CD14-positive monocyte (primary cell): ENCODE measurements around the gene KLHDC7B. TPM values are rescaled to one million over a fixed set of nuclear protein-coding genes. Genes with fewer than 3 reads are reported as not detected.
A peak's percentile ranks its signal among the peaks of the same experiment; 100 is the strongest.

Experiments
- DNase-seq, 3 donors: peaks; one replicate each; pipeline ENCODE4 v3.0.0-alpha.2; 2011 to 2022
- H2AFZ ChIP-seq: 2 replicates; pipeline ENCODE4 v1.6.0; 2012; ENCODE audit warnings: mild to moderate bottlenecking, low read depth, low read length, inconsistent platforms; ENCODE audit not compliant: insufficient read depth, poor library complexity, severe bottlenecking
- H3K27ac ChIP-seq, 2 donors: 1 replicate in 1 of 2; 2 replicates in 1 of 2; pipeline ENCODE4 v1.5.1; 2012 to 2013; ENCODE audit warnings: low read length in 2 of 2, control low read depth in 1 of 2, inconsistent platforms in 1 of 2, low read depth in 1 of 2, mild to moderate bottlenecking in 1 of 2
- H3K27me3 ChIP-seq, 2 donors: one replicate each; pipeline versions ENCODE4 v1.6.0 to v1.6.1; 2011 to 2013; ENCODE audit warnings: low read length in 2 of 2; ENCODE audit not compliant: control insufficient read depth in 2 of 2, insufficient read depth in 2 of 2
- H3K36me3 ChIP-seq, 2 donors: replicated peaks in 1 of 2; 1 replicate in 1 of 2; 2 replicates in 1 of 2; pipeline versions ENCODE4 v1.5.1 to v1.6.1; 2012 to 2013; ENCODE audit warnings: low read length in 2 of 2, control low read depth in 1 of 2, inconsistent platforms in 1 of 2, mild to moderate bottlenecking in 1 of 2; ENCODE audit not compliant: insufficient read depth in 2 of 2, control insufficient read depth in 1 of 2
- H3K4me1 ChIP-seq, 2 donors: 1 replicate in 1 of 2; 2 replicates in 1 of 2; pipeline versions ENCODE4 v1.5.1 to v1.6.1; 2012 to 2013; ENCODE audit warnings: low read length in 2 of 2, control low read depth in 1 of 2, inconsistent platforms in 1 of 2, mild to moderate bottlenecking in 1 of 2, moderate library complexity in 1 of 2; ENCODE audit not compliant: insufficient read depth in 2 of 2, control insufficient read depth in 1 of 2
- H3K4me2 ChIP-seq: replicated peaks from 2 replicates; pipeline ENCODE3; 2012; ENCODE audit warnings: low read length, moderate library complexity, mild to moderate bottlenecking; ENCODE audit not compliant: poor library complexity, severe bottlenecking; ENCODE audit errors: extremely low read depth
- H3K4me3 ChIP-seq, 3 experiments: fragments of 200-600 bp in 1 of 3; sonication (generic) in 1 of 3; replicated peaks in 1 of 3; 1 replicate in 2 of 3; 2 replicates in 1 of 3; pipeline ENCODE4 v1.5.1; 2011 to 2013; ENCODE audit warnings: low read length in 3 of 3, mild to moderate bottlenecking in 3 of 3, control low read depth in 2 of 3, low read depth in 2 of 3, inconsistent platforms in 1 of 3, moderate library complexity in 1 of 3
- H3K79me2 ChIP-seq: 2 replicates; pipeline ENCODE4 v1.6.0; 2012; ENCODE audit warnings: mild to moderate bottlenecking, control low read depth, inconsistent platforms, low read length, moderate library complexity; ENCODE audit not compliant: insufficient read depth
- H3K9ac ChIP-seq: 2 replicates; pipeline ENCODE4 v1.6.0; 2017; ENCODE audit warnings: low read length, mild to moderate bottlenecking; ENCODE audit not compliant: insufficient read depth, poor library complexity, severe bottlenecking
- H3K9me3 ChIP-seq, 2 donors: replicated peaks in 1 of 2; 1 replicate in 1 of 2; 2 replicates in 1 of 2; pipeline versions ENCODE4 v1.5.1 to v1.6.1; 2012 to 2013; ENCODE audit warnings: low read length in 2 of 2, control low read depth in 1 of 2; ENCODE audit not compliant: control insufficient read depth in 1 of 2, insufficient read depth in 1 of 2
- H4K20me1 ChIP-seq: 2 replicates; pipeline ENCODE4 v1.6.0; 2012; ENCODE audit warnings: mild to moderate bottlenecking, low read length, control low read depth, moderate library complexity; ENCODE audit not compliant: insufficient read depth
- H3K27ac Mint-ChIP-seq, 7 donors: one replicate each; pipeline ENCODE4 v1.8.0; 2020; ENCODE audit warnings: mild to moderate bottlenecking in 7 of 7, mixed read lengths in 7 of 7, moderate library complexity in 6 of 7, inconsistent platforms in 2 of 7
- H3K27me3 Mint-ChIP-seq, 3 donors: one replicate each; pipeline ENCODE4 v1.8.0; 2021 to 2022; ENCODE audit warnings: low read depth in 3 of 3, mild to moderate bottlenecking in 3 of 3, mixed read lengths in 3 of 3, moderate library complexity in 3 of 3, inconsistent platforms in 1 of 3
- H3K36me3 Mint-ChIP-seq, 2 donors: one replicate each; pipeline ENCODE4 v1.8.0; 2020; ENCODE audit warnings: mixed read lengths in 2 of 2, inconsistent platforms in 1 of 2, mild to moderate bottlenecking in 1 of 2
- H3K4me1 Mint-ChIP-seq: one replicate; pipeline ENCODE4 v1.8.0; 2020; ENCODE audit warnings: mild to moderate bottlenecking, mixed read lengths
- H3K4me3 Mint-ChIP-seq, 2 donors: one replicate each; pipeline ENCODE4 v1.8.0; 2020; ENCODE audit warnings: mild to moderate bottlenecking in 2 of 2, mixed read lengths in 2 of 2, moderate library complexity in 1 of 2
- H3K9me3 Mint-ChIP-seq, 7 donors: one replicate each; pipeline ENCODE4 v1.8.0; 2020 to 2022; ENCODE audit warnings: mixed read lengths in 7 of 7, mild to moderate bottlenecking in 6 of 7, moderate library complexity in 6 of 7, inconsistent platforms in 2 of 7
- WGBS: methylation state at CpG from one replicate; pipeline ENCODE4 v1.1.5; 2013; ENCODE audit warnings: missing lambda C conversion rate; ENCODE audit not compliant: insufficient coverage; 5-methylcytosine and 5-hydroxymethylcytosine counted together
- intact Hi-C, 2 donors: fragments of 100-400 bp; cut with micrococcal nuclease; formaldehyde crosslinking; loops; one replicate each; pipeline versions ENCODE4 v1.15.0 to v1.15.1; 2023
- polyA plus RNA-seq, 3 donors: library from polyadenylated mRNA; depleted of rRNA in 1 of 3; unstranded in 2 of 3; stranded (reverse) in 1 of 3; fragments of 300-500 nt in 2 of 3; fragments of >200 nt in 1 of 3; fragmentation: Illumina TruSeq in 2 of 3; gene quantifications; 1 replicate in 2 of 3; 2 replicates in 1 of 3; pipeline ENCODE4 v1.2.3, GENCODE V29; 2012 to 2021
- TF ChIP-seq, protein P1 (sequence below): fragments of 200-600 bp; IDR thresholded peaks from one replicate; pipeline ENCODE4 v1.8.0; 2022; ENCODE audit warnings: antibody characterized with exemption, mild to moderate bottlenecking

The KLHDC7B gene
- polyA plus RNA-seq, 3 donors = 0.88 to 4.3 (median 1.4) TPM

GRCh38 chr22:50582493-50583293, 37.0 kb downstream of the KLHDC7B start, which contains the start of gene CHKB:
TSS of gene CHKB (minus strand) at chr22:50582849. CDS start at chr22:50582781, 68 bp downstream.
- H3K9ac ChIP-seq = peak within 1 kb of the TSS; percentile 93
- Mint-ChIP-seq H3K4me1 (peaks cover 33% of the 10 kb centered on the region), H3K36me3 (peaks cover 27 to 33% of the 10 kb centered on the region in 2 donors), H3K9me3 (no peaks in the 10 kb centered on the region), H3K27ac (peak within 1 kb of the TSS; percentile 79 to 95 (median 92)), H3K27me3 (peaks cover 6 to 14% (median 11%) of the 10 kb centered on the region in 3 donors), H3K4me3 (peak within 1 kb of the TSS; percentile 82 to 94)
- WGBS = under 1% methylated on average over 91 of the region's 96 CpGs
- DNase-seq = peak; percentile 96 to 97 (median 96)
- peaks cover 23 to 41% of the 10 kb centered on the region in 2 donors for H3K4me1 ChIP-seq
- peak within 1 kb of the TSS; percentile 76 for H2AFZ ChIP-seq
- H3K27ac ChIP-seq = peak within 1 kb of the TSS; percentile 83 to 92
- H3K36me3 ChIP-seq = peaks cover 0 to 25% of the 10 kb centered on the region in 2 donors
- H3K27me3 ChIP-seq = peaks cover 0 to 3% of the 10 kb centered on the region in 2 donors
- intact Hi-C loops = loop anchor here (2.0 to 5.0 kb wide), 5 partner anchors 20 to 75 kb away; partner anchors contain the start of genes SCO2 (in 2 of the 2), ARSA (in 1 of the 2), KLHDC7B (in 1 of the 2) and LMF2 (in 1 of the 2)
- TF ChIP-seq, protein P1, sequence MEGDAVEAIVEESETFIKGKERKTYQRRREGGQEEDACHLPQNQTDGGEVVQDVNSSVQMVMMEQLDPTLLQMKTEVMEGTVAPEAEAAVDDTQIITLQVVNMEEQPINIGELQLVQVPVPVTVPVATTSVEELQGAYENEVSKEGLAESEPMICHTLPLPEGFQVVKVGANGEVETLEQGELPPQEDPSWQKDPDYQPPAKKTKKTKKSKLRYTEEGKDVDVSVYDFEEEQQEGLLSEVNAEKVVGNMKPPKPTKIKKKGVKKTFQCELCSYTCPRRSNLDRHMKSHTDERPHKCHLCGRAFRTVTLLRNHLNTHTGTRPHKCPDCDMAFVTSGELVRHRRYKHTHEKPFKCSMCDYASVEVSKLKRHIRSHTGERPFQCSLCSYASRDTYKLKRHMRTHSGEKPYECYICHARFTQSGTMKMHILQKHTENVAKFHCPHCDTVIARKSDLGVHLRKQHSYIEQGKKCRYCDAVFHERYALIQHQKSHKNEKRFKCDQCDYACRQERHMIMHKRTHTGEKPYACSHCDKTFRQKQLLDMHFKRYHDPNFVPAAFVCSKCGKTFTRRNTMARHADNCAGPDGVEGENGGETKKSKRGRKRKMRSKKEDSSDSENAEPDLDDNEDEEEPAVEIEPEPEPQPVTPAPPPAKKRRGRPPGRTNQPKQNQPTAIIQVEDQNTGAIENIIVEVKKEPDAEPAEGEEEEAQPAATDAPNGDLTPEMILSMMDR = no peak
- no peaks in the 10 kb centered on the region for H3K9me3 ChIP-seq
- peaks cover 37% of the 10 kb centered on the region for H4K20me1 ChIP-seq
- H3K4me2 ChIP-seq = peak within 1 kb of the TSS; percentile 93
- H3K79me2 ChIP-seq = peaks cover 21% of the 10 kb centered on the region
- peak within 1 kb of the TSS; percentile 39 to 82 (median 51) for H3K4me3 ChIP-seq

DNA sequence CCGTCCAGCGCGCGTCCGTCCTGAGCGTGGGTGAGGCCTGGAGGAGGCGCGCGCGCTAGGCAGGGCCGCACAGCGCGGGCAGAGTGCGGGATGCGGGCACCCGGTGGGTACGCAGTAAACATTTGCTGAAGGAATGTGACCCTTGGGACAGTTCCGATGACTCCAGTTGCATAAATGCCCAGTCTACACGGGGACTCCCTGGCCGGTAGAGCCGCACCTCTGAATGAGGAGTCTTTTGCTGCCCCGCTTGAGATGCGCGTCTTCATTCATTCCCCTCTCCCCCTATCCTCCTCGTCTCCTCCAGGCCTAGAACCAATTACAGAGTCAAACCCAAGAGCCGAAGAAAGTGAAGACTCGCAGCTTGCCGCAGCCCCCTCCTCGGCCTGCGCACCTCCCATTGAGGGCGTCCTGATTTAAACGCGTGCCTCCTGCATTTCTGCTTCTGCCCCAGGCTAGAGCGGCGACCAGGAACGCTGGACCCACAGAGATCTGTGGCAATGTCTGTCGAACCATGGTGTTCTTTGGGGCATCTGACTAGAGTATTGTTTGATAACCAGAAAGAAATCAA, 37.7 kb downstream of the KLHDC7B start:
- H3K9me3 Mint-ChIP-seq = no peaks in the 10 kb centered on the region
- H3K9ac ChIP-seq = peak overlapping the region; percentile 93
- H2AFZ ChIP-seq = peak overlapping the region; percentile 76
- H3K4me1 Mint-ChIP-seq = peaks cover 31% of the 10 kb centered on the region
- peaks cover 6 to 11% (median 10%) of the 10 kb centered on the region in 3 donors for H3K27me3 Mint-ChIP-seq
- H3K4me3 ChIP-seq = peak overlapping the region; percentile 38 to 82 (median 51)
- peak overlapping the region in 4 of 7 donors; percentile 28 to 64 (median 54) for H3K27ac Mint-ChIP-seq
- H3K27me3 ChIP-seq = peaks cover 0 to 3% of the 10 kb centered on the region in 2 donors
- peaks cover 27 to 33% of the 10 kb centered on the region in 2 donors for H3K36me3 Mint-ChIP-seq
- peaks cover 21 to 34% of the 10 kb centered on the region in 2 donors for H3K4me1 ChIP-seq
- H3K36me3 ChIP-seq = peaks cover 0 to 25% of the 10 kb centered on the region in 2 donors
- WGBS = 7% methylated on average over 35 of the region's 37 CpGs
- TF ChIP-seq, protein P1 = no peak
- peak overlapping the region; percentile 14 to 92 for H3K27ac ChIP-seq
- DNase-seq = no peak
- peaks cover 36% of the 10 kb centered on the region for H4K20me1 ChIP-seq
- H3K9me3 ChIP-seq = no peaks in the 10 kb centered on the region
- H3K79me2 ChIP-seq = peaks cover 21% of the 10 kb centered on the region
- peak overlapping the region; percentile 82 to 94 for H3K4me3 Mint-ChIP-seq
- intact Hi-C loops = loop anchor here (2.0 to 5.0 kb wide), 5 partner anchors 21 to 76 kb away; partner anchors contain the start of genes SCO2 (in 2 of the 2), ARSA (in 1 of the 2), KLHDC7B (in 1 of the 2) and LMF2 (in 1 of the 2)
- H3K4me2 ChIP-seq = peak overlapping the region; percentile 93
